ENCODE data around the gene RGP1.

Gene RGP1

GRCh38 chr9:35771075-35771433 is 22.0 kb downstream of the RGP1 start:
- H2AFZ ChIP-seq (ENCODE audit: low read depth, low read length): no peak overlapping the region
- no peaks in the 10 kb centered on the region for H3K79me2 ChIP-seq (ENCODE audit: low read length)
- no peak overlapping the region for H3K27ac ChIP-seq (ENCODE audit: low read length)
- no peaks in the 10 kb centered on the region for H3K9me3 ChIP-seq (ENCODE audit: insufficient read depth, low read length)
- no peak overlapping the region for H3K9ac ChIP-seq (ENCODE audit: low read length)
- H3K27me3 ChIP-seq (ENCODE audit: low read depth, low read length): no peaks in the 10 kb centered on the region
- no peaks in the 10 kb centered on the region for H3K36me3 ChIP-seq (replicated peaks; ENCODE audit: low read depth, low read length)
- TF ChIP-seq, protein P1, sequence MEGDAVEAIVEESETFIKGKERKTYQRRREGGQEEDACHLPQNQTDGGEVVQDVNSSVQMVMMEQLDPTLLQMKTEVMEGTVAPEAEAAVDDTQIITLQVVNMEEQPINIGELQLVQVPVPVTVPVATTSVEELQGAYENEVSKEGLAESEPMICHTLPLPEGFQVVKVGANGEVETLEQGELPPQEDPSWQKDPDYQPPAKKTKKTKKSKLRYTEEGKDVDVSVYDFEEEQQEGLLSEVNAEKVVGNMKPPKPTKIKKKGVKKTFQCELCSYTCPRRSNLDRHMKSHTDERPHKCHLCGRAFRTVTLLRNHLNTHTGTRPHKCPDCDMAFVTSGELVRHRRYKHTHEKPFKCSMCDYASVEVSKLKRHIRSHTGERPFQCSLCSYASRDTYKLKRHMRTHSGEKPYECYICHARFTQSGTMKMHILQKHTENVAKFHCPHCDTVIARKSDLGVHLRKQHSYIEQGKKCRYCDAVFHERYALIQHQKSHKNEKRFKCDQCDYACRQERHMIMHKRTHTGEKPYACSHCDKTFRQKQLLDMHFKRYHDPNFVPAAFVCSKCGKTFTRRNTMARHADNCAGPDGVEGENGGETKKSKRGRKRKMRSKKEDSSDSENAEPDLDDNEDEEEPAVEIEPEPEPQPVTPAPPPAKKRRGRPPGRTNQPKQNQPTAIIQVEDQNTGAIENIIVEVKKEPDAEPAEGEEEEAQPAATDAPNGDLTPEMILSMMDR (IDR thresholded peaks at IDR 0.05; ENCODE audit: low read depth, low read length): no peak
- no peak for TF ChIP-seq EZH2phosphoT487 (IDR thresholded peaks at IDR 0.05; ENCODE audit: low read depth)
- no peak overlapping the region for H3K4me3 ChIP-seq (ENCODE audit: low read length)
- peaks cover 14% of the 10 kb centered on the region for H3K4me1 ChIP-seq (ENCODE audit: low read length)
- no peak overlapping the region for H3K4me2 ChIP-seq (ENCODE audit: low read length)
- H4K20me1 ChIP-seq (ENCODE audit: insufficient read depth, low read length): no peaks in the 10 kb centered on the region

- Histone ChIP-seq H3K9me3 (ENCODE audit: insufficient read depth, low read length) (no peaks in the 10 kb centered on the region), H3K9ac (ENCODE audit: low read length) (no peak overlapping the region), H2AFZ (ENCODE audit: low read depth, low read length) (no peak overlapping the region), H4K20me1 (ENCODE audit: insufficient read depth, low read length) (no peaks in the 10 kb centered on the region), H3K4me3 (ENCODE audit: low read length) (no peak overlapping the region), H3K4me2 (ENCODE audit: low read length) (no peak overlapping the region), H3K4me1 (ENCODE audit: low read length) (peaks cover 19% of the 10 kb centered on the region), H3K27ac (ENCODE audit: low read length) (no peak overlapping the region), H3K79me2 (ENCODE audit: low read length) (no peaks in the 10 kb centered on the region), H3K27me3 (ENCODE audit: low read depth, low read length) (no peaks in the 10 kb centered on the region), H3K36me3 (replicated peaks; ENCODE audit: low read depth, low read length) (no peaks in the 10 kb centered on the region)
- TF ChIP-seq, protein P1 (IDR thresholded peaks at IDR 0.05; ENCODE audit: low read depth, low read length): no peak
- no peak for TF ChIP-seq EZH2phosphoT487 (IDR thresholded peaks at IDR 0.05; ENCODE audit: low read depth)
Measured at GRCh38 chr9:35771534-35771933, 22.4 kb downstream of the RGP1 start.

GRCh38 chr9:35771943-35772342 is 22.9 kb downstream of the RGP1 start:
- peaks cover 17% of the 10 kb centered on the region for H3K4me1 ChIP-seq (ENCODE audit: low read length)
- H3K4me3 ChIP-seq (ENCODE audit: low read length): no peak overlapping the region
- no peak overlapping the region for H3K4me2 ChIP-seq (ENCODE audit: low read length)
- TF ChIP-seq, protein P1 (IDR thresholded peaks at IDR 0.05; ENCODE audit: low read depth, low read length): no peak
- TF ChIP-seq EZH2phosphoT487 (IDR thresholded peaks at IDR 0.05; ENCODE audit: low read depth): no peak
- no peaks in the 10 kb centered on the region for H3K79me2 ChIP-seq (ENCODE audit: low read length)
- H4K20me1 ChIP-seq (ENCODE audit: insufficient read depth, low read length): no peaks in the 10 kb centered on the region
- H3K36me3 ChIP-seq (replicated peaks; ENCODE audit: low read depth, low read length): no peaks in the 10 kb centered on the region
- H3K9ac ChIP-seq (ENCODE audit: low read length): no peak overlapping the region
- no peaks in the 10 kb centered on the region for H3K27me3 ChIP-seq (ENCODE audit: low read depth, low read length)
- H2AFZ ChIP-seq (ENCODE audit: low read depth, low read length): no peak overlapping the region
- H3K27ac ChIP-seq (ENCODE audit: low read length): no peak overlapping the region
- H3K9me3 ChIP-seq (ENCODE audit: insufficient read depth, low read length): no peaks in the 10 kb centered on the region

GRCh38 chr9:35774907-35775635 is 26.0 kb downstream of the RGP1 start:
- Histone ChIP-seq H3K9me3 (ENCODE audit: insufficient read depth, low read length) (no peaks in the 10 kb centered on the region), H3K9ac (ENCODE audit: low read length) (no peak overlapping the region), H4K20me1 (ENCODE audit: insufficient read depth, low read length) (no peaks in the 10 kb centered on the region), H3K27me3 (ENCODE audit: low read depth, low read length) (no peaks in the 10 kb centered on the region), H3K4me2 (ENCODE audit: low read length) (no peak overlapping the region), H3K4me1 (ENCODE audit: low read length) (peaks cover 12% of the 10 kb centered on the region), H3K4me3 (ENCODE audit: low read length) (no peak overlapping the region), H3K27ac (ENCODE audit: low read length) (no peak overlapping the region), H2AFZ (ENCODE audit: low read depth, low read length) (no peak overlapping the region), H3K79me2 (ENCODE audit: low read length) (no peaks in the 10 kb centered on the region), H3K36me3 (replicated peaks; ENCODE audit: low read depth, low read length) (no peaks in the 10 kb centered on the region)
- TF ChIP-seq, protein P1 (IDR thresholded peaks at IDR 0.05; ENCODE audit: low read depth, low read length): no peak
- no peak for TF ChIP-seq EZH2phosphoT487 (IDR thresholded peaks at IDR 0.05; ENCODE audit: low read depth)

Measured in OCI-LY3 (cell line).